HPDE6-E6E7 (cell line): ENCODE data around the gene NUDT10.
"Not testable (repeated sequence)": the region's sequence is repeated elsewhere in the genome, so short reads cannot be mapped to it uniquely, and the experiment has no call there.

Experiments used
- DNase-seq: peaks from one replicate; pipeline ENCODE4 v3.0.0; 2011; ENCODE audit warnings: missing footprints; ENCODE audit errors: extremely low spot score

Gene NUDT10

DNA sequence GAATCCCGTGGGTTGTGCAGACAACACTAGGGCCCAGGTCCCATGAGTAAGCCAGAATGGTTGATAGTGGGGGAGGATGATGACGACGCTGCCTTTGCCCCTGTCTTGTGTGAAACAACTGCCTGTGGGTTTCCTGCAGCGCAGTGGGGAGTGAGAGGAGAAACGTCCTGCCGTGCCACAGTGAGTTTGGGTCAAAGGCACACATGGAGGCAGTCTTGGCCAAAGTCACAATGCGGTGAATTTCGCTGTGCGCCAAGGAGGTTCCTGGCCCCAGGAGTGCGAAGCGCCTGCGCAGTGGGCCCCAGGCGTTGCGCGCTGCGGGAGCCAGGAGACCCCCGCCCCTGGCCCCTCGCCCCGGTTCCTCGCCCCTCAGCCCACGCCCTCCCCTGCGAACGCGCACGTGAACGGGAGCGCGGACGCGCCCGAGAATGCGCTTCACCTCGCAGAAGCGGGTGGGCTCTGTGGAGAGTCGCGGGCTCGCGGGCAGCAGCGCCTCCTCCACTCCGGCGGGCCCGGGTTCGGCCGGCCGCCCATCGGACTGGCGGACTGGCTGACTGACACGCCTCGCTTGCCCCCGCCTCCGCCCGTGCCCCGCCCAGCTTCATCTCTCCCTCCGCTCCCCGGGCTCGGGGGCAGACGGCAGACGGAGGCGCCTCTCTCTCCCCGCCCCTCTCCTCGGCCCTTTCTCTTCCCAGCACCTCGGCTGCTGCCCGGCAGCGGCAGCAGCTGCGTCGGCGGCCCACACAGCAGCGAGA, at the start of gene NUDT10:
Gene NUDT10, plus strand, starts transcription at position 635 of the 755 bp plus-strand sequence. CDS start 144 bp downstream, outside the sequence.
- DNase-seq = no peak

DNA sequence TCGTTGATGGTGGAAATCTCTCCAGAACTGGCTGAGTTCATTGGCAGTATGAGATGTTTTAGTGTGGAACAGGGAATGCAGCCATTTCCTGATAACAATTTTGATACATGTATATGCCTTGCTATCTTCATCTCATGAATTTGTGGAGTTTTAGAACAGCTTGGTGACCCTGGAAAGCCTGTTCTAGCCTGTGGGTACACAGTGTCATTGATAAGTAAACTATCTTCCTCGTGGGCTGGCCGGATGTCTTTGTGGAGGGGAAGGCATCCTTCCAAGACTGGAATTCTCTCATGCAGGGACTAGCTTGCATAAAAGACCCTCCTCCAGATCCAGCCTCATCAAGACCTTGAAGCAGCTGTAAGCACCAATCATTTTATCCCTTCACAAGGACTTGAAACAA, 40.2 kb upstream of the NUDT10 start:
- DNase-seq = no peak

DNA sequence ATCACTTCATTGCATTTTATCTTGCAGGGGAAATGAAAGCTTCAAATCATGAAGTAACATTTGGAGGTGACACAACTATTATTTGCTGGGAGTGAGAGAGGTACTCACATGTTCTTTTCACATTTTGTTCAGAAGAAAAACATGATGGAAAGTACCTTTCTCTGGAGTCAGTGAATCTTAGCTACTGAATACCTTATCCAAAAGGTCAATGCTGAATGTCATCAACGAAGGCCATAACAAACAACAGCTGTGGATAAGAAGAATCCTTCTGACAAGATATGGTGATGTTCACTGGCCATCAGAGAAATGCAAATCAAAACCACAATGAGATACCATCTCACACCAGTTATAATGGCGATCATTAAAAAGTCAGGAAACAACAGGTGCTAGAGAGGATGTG, 36.5 kb upstream of the NUDT10 start:
- no peak for DNase-seq

DNA sequence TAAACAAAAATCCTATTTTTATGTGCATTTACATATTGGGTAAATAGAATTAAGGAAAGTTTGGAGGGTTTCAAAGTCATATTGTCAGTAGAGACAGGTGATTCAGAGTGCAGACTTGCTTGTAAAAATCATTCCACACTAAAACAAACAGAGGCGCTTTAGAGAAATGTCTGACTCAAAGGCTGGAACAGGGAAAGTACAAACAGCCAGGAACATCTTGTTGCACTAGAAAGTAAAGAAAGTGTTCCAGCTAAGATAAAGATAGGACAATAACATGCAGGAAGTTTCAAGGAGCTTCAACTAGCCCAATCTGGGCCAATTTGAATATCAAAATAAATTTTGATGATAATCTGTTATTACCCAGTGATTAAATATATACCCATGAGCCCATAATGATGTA, 16.4 kb upstream of the NUDT10 start:
- no peak for DNase-seq

DNA sequence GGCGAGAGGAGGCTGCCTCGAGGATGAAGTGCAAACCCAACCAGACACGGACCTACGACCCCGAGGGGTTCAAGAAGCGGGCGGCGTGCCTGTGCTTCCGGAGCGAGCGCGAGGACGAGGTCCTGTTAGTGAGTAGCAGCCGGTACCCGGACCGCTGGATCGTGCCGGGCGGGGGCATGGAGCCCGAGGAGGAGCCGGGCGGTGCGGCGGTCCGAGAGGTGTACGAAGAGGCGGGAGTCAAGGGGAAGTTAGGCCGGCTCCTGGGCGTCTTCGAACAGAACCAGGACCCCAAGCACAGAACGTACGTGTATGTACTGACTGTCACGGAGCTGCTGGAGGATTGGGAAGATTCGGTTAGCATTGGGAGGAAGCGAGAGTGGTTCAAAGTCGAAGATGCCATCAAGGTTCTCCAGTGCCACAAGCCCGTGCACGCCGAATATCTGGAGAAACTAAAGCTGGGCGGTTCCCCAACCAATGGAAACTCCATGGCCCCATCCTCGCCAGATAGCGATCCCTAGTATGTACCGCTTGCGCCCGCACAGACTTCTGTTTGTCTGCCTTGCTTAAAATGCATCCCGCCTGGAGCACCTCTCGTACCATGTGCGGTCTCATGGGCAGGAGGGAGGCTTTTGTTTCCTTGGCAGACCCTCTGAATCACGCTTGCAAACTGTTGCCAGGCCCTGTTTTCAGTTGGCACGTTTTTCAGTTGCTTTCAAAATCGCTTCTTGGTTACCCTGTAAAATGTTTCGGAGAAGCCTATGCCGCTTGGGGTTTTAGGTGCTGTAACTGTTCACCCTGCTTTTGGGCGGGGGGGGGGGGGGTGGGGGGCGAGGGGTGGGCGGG, 542 bp downstream of the NUDT10 start:
- not testable (repeated sequence) for DNase-seq

DNA sequence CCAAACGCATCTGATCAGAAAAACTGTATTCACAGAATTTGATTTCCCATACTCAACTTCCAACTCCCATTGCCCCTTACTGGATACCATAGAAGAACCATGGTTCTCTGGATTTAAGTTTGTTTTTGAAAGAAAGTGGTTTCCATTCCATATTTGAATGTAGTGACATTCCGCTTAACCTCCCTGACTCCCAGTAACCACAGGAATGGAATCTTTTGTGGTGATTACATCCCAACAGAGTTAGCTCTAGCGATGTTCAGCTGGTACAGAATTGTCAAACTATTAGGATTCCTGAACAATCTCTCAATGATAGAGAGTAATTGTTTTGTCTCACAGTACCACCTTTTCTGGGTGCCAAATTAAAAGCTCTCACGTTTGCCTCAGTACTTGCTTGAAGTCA, 1.7 kb downstream of the NUDT10 start:
- no peak for DNase-seq

DNA sequence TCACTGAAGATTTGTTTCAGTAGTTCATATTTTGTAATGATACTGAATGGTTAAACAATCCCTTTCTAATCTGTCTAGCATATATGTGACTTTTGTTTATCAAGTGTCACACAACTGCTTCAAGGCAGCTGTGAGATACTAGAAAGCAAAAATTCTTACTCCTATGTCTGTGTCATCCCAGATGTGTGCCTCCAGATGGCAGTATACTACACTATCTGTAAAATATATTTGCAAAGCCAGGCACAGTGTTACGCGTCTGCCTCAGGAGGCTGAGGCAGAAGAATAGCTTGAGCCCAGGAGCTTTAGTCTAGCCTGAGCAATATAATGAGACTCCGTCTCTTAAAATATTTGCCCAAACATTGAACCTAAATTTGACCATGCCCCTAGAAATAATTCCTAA, 4.0 kb downstream of the NUDT10 start:
- peak; percentile 21 for DNase-seq

DNA sequence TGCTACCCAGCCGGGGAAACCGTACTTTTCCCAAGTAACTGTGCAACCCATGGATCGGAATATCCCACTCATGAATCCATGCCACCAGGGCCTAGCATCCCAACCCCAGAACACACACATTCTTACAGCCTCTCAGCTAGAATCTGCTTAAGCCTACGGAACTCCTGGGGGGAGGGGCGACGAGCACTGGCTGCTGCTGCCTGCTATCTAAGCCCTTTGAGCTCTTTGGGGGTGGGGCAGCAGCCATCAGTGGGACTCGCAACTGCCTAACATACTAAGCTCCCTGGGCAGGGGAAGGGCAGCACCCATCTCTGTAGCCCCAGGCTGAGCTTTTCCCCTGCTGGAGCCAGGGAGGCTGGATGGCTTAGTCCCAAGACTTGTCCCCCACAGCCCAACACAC, 28.6 kb downstream of the NUDT10 start:
- no peak for DNase-seq

DNA sequence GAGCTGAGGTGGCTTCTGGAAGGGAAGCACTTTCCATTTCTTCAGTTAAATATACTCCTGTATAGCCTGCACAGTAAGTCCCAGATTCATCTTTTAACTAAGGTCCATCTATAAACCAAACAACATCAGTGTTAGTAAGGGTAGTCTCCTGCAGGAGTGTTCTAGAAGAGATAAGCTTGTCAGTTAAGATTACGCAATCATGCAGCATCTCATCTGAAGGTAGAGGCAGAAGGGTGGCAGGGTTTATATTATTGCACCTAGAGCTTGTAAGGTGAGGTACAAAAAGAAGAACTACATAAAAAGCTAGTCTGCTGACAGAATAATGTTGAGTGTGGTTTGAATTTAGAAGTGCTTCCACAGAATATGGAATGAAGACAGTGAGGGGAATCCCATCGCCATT, 44.0 kb downstream of the NUDT10 start:
- no peak for DNase-seq
